A673 (cell line): ENCODE data around the gene PLEKHG2.

Experiments used
- EZH2 ChIP-seq: fragments of 200-600 bp; sonication (generic); IDR thresholded peaks from 2 replicates; pipeline ENCODE4 v1.6.1; 2017; ENCODE audit warnings: borderline replicate concordance, low read depth, mild to moderate bottlenecking, mixed read lengths, antibody characterized with exemption, low read length; ENCODE audit not compliant: poor library complexity, severe bottlenecking
- TF ChIP-seq, protein P1 (sequence below): fragments of 300-800, 200-600 bp; sonication (generic); conservative IDR thresholded peaks from 2 replicates; pipeline ENCODE4 v1.5.1; 2017; ENCODE audit warnings: low read depth, mild to moderate bottlenecking, antibody characterized with exemption, low read length, moderate library complexity, mixed read lengths

DNA sequence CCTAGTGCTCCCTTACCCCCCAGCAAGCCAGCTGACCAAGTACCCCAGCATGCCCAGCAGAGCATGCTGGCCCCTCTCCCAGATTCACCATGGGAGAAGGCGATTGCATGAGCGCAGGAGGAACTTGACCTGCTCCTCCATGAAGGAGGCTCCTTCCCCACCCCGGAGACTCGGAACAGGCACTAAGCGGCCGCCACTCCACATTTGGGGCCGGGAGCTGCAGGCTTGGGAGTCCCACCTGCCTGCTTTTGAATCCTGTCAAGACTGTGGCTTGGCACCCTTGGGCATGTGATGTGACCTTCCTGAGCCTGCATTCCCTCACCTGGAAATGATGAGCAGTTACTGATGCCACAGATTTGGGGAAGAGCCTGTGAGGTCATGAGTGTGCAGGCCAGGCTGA lies 55.5 kb downstream of the PLEKHG2 start:
- TF ChIP-seq, protein P1, sequence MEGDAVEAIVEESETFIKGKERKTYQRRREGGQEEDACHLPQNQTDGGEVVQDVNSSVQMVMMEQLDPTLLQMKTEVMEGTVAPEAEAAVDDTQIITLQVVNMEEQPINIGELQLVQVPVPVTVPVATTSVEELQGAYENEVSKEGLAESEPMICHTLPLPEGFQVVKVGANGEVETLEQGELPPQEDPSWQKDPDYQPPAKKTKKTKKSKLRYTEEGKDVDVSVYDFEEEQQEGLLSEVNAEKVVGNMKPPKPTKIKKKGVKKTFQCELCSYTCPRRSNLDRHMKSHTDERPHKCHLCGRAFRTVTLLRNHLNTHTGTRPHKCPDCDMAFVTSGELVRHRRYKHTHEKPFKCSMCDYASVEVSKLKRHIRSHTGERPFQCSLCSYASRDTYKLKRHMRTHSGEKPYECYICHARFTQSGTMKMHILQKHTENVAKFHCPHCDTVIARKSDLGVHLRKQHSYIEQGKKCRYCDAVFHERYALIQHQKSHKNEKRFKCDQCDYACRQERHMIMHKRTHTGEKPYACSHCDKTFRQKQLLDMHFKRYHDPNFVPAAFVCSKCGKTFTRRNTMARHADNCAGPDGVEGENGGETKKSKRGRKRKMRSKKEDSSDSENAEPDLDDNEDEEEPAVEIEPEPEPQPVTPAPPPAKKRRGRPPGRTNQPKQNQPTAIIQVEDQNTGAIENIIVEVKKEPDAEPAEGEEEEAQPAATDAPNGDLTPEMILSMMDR, result no peak
- TF ChIP-seq EZH2, result no peak
